SK-N-SH (cell line): ENCODE results near the gene COL28A1. TPM values are rescaled to one million over a fixed set of nuclear protein-coding genes. Genes with fewer than 3 reads are reported as not detected.

Experiments used
- CTCF ChIA-PET: fragments of 300-600, 350-600 bp; formaldehyde crosslinking; extraction: SDS; loops from one replicate; lab custom pipeline; 2021; lab: Yijun Ruan, JAX
- POLR2A ChIA-PET: fragments of 350-600 bp; sonication (Branson Sonifier 250); formaldehyde crosslinking; extraction: SDS; loops from one replicate; lab custom pipeline; 2020; ENCODE audit warnings: antibody characterized with exemption, inconsistent platforms; lab: Yijun Ruan, JAX
- DNase-seq: peaks from one replicate; pipeline ENCODE4 v3.0.0; 2012
- H2AFZ ChIP-seq: fragments of 200-600 bp; sonication (generic); 2 replicates; pipeline ENCODE4 v1.8.1; 2016; ENCODE audit warnings: antibody characterized with exemption, mild to moderate bottlenecking, low read depth
- H3F3A ChIP-seq: fragments of 200-600 bp; sonication (generic); replicated peaks from 2 replicates; pipeline ENCODE3; 2016; ENCODE audit warnings: antibody characterized with exemption, mild to moderate bottlenecking; ENCODE audit not compliant: insufficient read depth
- H3K27ac ChIP-seq, 2 experiments: fragments of 200-500 bp in 1 of 2; fragments of 200-600 bp in 1 of 2; sonication (Bioruptor generic) in 1 of 2; sonication (generic), shearing (Covaris generic) in 1 of 2; 2 replicates each; pipeline versions ENCODE4 v1.5.1 to v1.6.1; 2014 to 2016; ENCODE audit warnings: low read depth in 2 of 2, inconsistent platforms in 1 of 2, low read length in 1 of 2, mild to moderate bottlenecking in 1 of 2, mixed read lengths in 1 of 2
- H3K27me3 ChIP-seq: fragments of 200-600 bp; sonication (generic), shearing (Covaris generic); 2 replicates; pipeline ENCODE4 v1.6.1; 2016; ENCODE audit warnings: mixed run types; ENCODE audit not compliant: insufficient read depth
- H3K36me3 ChIP-seq, 2 experiments: fragments of 200-500 bp in 1 of 2; fragments of 200-600 bp in 1 of 2; sonication (Bioruptor generic) in 1 of 2; sonication (generic) in 1 of 2; replicated peaks in 1 of 2; 2 replicates each; pipeline versions ENCODE3 to v1.5.1; 2014 to 2016; ENCODE audit warnings: low read length in 1 of 2, mild to moderate bottlenecking in 1 of 2; ENCODE audit not compliant: insufficient read depth in 2 of 2, control insufficient read depth in 1 of 2
- H3K4me1 ChIP-seq, 2 experiments: fragments of 200-500 bp in 1 of 2; fragments of 200-600 bp in 1 of 2; sonication (Bioruptor generic) in 1 of 2; sonication (generic), shearing (Covaris generic) in 1 of 2; 2 replicates each; pipeline versions ENCODE4 v1.5.1 to v1.6.1; 2014 to 2016; ENCODE audit warnings: low read depth in 1 of 2, low read length in 1 of 2, mixed run types in 1 of 2; ENCODE audit not compliant: insufficient read depth in 2 of 2, control insufficient read depth in 1 of 2
- H3K4me2 ChIP-seq: fragments of 200-600 bp; sonication (generic), shearing (Covaris generic); 2 replicates; pipeline ENCODE4 v1.6.1; 2017; ENCODE audit warnings: mixed run types
- H3K4me3 ChIP-seq, 2 experiments: fragments of 200-500 bp in 1 of 2; fragments of 200-600 bp in 1 of 2; sonication (Bioruptor generic) in 1 of 2; sonication (generic), shearing (Covaris generic) in 1 of 2; 2 replicates each; pipeline versions ENCODE4 v1.5.1 to v1.8.1; 2014 to 2016; ENCODE audit warnings: low read depth in 2 of 2, inconsistent platforms in 1 of 2, low read length in 1 of 2, mild to moderate bottlenecking in 1 of 2, mixed read lengths in 1 of 2, moderate library complexity in 1 of 2
- H3K79me2 ChIP-seq: fragments of 200-600 bp; sonication (generic); 2 replicates; pipeline ENCODE4 v1.8.1; 2017; ENCODE audit warnings: mild to moderate bottlenecking; ENCODE audit not compliant: insufficient read depth
- H3K9ac ChIP-seq: fragments of 200-600 bp; sonication (generic); 2 replicates; pipeline ENCODE4 v1.6.1; 2017; ENCODE audit warnings: mixed run types
- H3K9me2 ChIP-seq: fragments of 200-600 bp; sonication (generic); 2 replicates; pipeline ENCODE4 v1.6.1; 2017; ENCODE audit warnings: mixed run types
- H3K9me3 ChIP-seq: fragments of 200-600 bp; sonication (generic); 2 replicates; pipeline ENCODE4 v1.6.1; 2017; ENCODE audit warnings: mixed run types, mild to moderate bottlenecking, moderate library complexity
- H4K20me1 ChIP-seq: fragments of 200-600 bp; sonication (generic); 2 replicates; pipeline ENCODE4 v1.6.1; 2017; ENCODE audit warnings: mild to moderate bottlenecking, mixed run types; ENCODE audit not compliant: insufficient read depth
- ELF1 ChIP-seq: IDR thresholded peaks from 2 replicates; pipeline ENCODE4 v1.4.0; 2012
- FOSL2 ChIP-seq: IDR thresholded peaks from 2 replicates; pipeline ENCODE4 v1.4.0; 2012; ENCODE audit warnings: low read depth, mild to moderate bottlenecking, moderate library complexity, borderline replicate concordance
- FOXJ3 ChIP-seq: sonication (generic); formaldehyde crosslinking; IDR thresholded peaks from 2 replicates; pipeline ENCODE4 v1.5.1; 2020; ENCODE audit warnings: mild to moderate bottlenecking, missing genetic modification reagents
- IRF3 ChIP-seq: fragments of 150-350 bp; IDR thresholded peaks from 2 replicates; pipeline ENCODE4 v1.6.1; 2016; ENCODE audit warnings: mild to moderate bottlenecking, low read depth, low read length
- JUND ChIP-seq: IDR thresholded peaks from 2 replicates; pipeline ENCODE4 v1.4.0; 2012
- MEF2A ChIP-seq: IDR thresholded peaks from 2 replicates; pipeline ENCODE4 v1.4.0; 2012; ENCODE audit warnings: low read depth, borderline replicate concordance
- MXI1 ChIP-seq: IDR thresholded peaks from 2 replicates; pipeline ENCODE4 v1.6.1; 2012; ENCODE audit warnings: mild to moderate bottlenecking, low read depth, low read length, improper control_type of control experiment
- RAD21 ChIP-seq: IDR thresholded peaks from 2 replicates; pipeline ENCODE4 v1.6.1; 2012; ENCODE audit warnings: mild to moderate bottlenecking, low read length
- SMC3 ChIP-seq: IDR thresholded peaks from 2 replicates; pipeline ENCODE4 v1.6.1; 2012; ENCODE audit warnings: low read depth, low read length, improper control_type of control experiment
- TAF1 ChIP-seq: IDR thresholded peaks from 2 replicates; pipeline ENCODE4 v1.6.1; 2012; ENCODE audit warnings: low read depth, mild to moderate bottlenecking, low read length, moderate library complexity, borderline replicate concordance
- WGBS: methylation state at CpG from one replicate; pipeline ENCODE4 v1.1.6; 2017; ENCODE audit warnings: low lambda C conversion rate; 5-methylcytosine and 5-hydroxymethylcytosine counted together
- polyA plus RNA-seq, 3 experiments: library from polyadenylated mRNA; depleted of rRNA; stranded (reverse); fragments of >200 nt; gene quantifications; 2 replicates each; pipeline ENCODE4 v1.2.3, GENCODE V29; 2012
- TF ChIP-seq, protein P1 (sequence below): IDR thresholded peaks from 2 replicates; pipeline ENCODE4 v1.4.0; 2012; ENCODE audit warnings: low read depth
- TF ChIP-seq, protein P2 (sequence below): IDR thresholded peaks from 2 replicates; pipeline ENCODE4 v1.4.0; 2012; ENCODE audit warnings: low read depth, borderline replicate concordance
- TF ChIP-seq, protein P3 (sequence below): IDR thresholded peaks from 2 replicates; pipeline ENCODE4 v1.6.1; 2012; ENCODE audit warnings: mild to moderate bottlenecking, low read depth, low read length, moderate library complexity

The COL28A1 gene
- polyA plus RNA-seq, 1 of the 3 experiments (the other 2 are of a cell fraction), result not detected

- ChIA-PET CTCF (interaction anchor here (1.1 kb wide), 1 partner anchor 16 kb away, joined by 3 read pairs; no protein-coding TSS in a partner anchor), POLR2A (no interaction called here)
- Histone ChIP-seq H3K4me1 (no peaks in the 10 kb centered on the region), H3K27me3 (no peaks in the 10 kb centered on the region), H3K27ac (no peak overlapping the region), H4K20me1 (no peaks in the 10 kb centered on the region), H2AFZ (no peak overlapping the region), H3K36me3 (no peaks in the 10 kb centered on the region), H3K4me2 (no peak overlapping the region), H3K9me2 (no peaks in the 10 kb centered on the region), H3K9me3 (no peaks in the 10 kb centered on the region), H3K4me3 (no peak overlapping the region), H3K9ac (no peak overlapping the region), H3F3A (no peaks in the 10 kb centered on the region), H3K79me2 (no peaks in the 10 kb centered on the region)
- 65% methylated on average over 3 of the region's 3 CpGs for WGBS
- DNase-seq, result no peak
- TF ChIP-seq, protein P1, sequence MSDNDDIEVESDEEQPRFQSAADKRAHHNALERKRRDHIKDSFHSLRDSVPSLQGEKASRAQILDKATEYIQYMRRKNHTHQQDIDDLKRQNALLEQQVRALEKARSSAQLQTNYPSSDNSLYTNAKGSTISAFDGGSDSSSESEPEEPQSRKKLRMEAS, result no peak
- no peak for TF ChIP-seq MEF2A
Observed at GRCh38 chr7:7408001-7408770, 127.5 kb downstream of the COL28A1 start.

DNA sequence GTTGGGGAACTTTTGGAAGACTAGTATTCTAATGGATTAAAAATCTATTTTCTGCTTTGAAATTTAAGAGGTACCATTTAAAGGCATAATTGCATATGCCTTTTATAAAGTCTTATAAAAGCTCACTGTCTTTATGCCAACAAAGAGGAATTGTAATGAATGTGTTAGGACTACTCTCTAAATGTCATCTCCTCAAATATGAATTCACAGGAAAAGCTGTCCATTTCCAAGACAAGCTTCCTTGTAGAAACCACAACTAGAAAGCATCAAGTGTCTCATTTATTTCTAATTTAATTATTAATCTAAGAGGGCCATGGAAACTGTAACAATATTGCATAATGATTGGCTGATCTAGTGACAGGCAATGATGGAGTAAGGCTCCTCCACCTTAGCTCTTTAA, 130.2 kb downstream of the COL28A1 start:
- no peak overlapping the region for H3K27ac ChIP-seq
- H3K4me2 ChIP-seq, result no peak overlapping the region
- no peaks in the 10 kb centered on the region for H3K9me2 ChIP-seq
- no peak overlapping the region for H3K9ac ChIP-seq
- H4K20me1 ChIP-seq, result no peaks in the 10 kb centered on the region
- H3K4me3 ChIP-seq, result no peak overlapping the region
- no peaks in the 10 kb centered on the region for H3K27me3 ChIP-seq
- ChIA-PET POLR2A (no interaction called here), CTCF (interaction anchor here (0.8 to 1.0 kb wide), 4 partner anchors 11 to 302 kb away, joined by 3 to 4 read pairs (median 4); no protein-coding TSS in a partner anchor)
- DNase-seq, result no peak
- H3K4me1 ChIP-seq, result no peaks in the 10 kb centered on the region
- no peaks in the 10 kb centered on the region for H3F3A ChIP-seq
- TF ChIP-seq IRF3 (no peak), MXI1 (no peak), FOSL2 (no peak), ELF1 (no peak), JUND (no peak), RAD21 (no peak), TAF1 (no peak), SMC3 (no peak), FOXJ3 (CRISPR knock-in tag) (no peak)
- TF ChIP-seq, protein P2, sequence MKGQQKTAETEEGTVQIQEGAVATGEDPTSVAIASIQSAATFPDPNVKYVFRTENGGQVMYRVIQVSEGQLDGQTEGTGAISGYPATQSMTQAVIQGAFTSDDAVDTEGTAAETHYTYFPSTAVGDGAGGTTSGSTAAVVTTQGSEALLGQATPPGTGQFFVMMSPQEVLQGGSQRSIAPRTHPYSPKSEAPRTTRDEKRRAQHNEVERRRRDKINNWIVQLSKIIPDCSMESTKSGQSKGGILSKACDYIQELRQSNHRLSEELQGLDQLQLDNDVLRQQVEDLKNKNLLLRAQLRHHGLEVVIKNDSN, result no peak
- TF ChIP-seq, protein P3, sequence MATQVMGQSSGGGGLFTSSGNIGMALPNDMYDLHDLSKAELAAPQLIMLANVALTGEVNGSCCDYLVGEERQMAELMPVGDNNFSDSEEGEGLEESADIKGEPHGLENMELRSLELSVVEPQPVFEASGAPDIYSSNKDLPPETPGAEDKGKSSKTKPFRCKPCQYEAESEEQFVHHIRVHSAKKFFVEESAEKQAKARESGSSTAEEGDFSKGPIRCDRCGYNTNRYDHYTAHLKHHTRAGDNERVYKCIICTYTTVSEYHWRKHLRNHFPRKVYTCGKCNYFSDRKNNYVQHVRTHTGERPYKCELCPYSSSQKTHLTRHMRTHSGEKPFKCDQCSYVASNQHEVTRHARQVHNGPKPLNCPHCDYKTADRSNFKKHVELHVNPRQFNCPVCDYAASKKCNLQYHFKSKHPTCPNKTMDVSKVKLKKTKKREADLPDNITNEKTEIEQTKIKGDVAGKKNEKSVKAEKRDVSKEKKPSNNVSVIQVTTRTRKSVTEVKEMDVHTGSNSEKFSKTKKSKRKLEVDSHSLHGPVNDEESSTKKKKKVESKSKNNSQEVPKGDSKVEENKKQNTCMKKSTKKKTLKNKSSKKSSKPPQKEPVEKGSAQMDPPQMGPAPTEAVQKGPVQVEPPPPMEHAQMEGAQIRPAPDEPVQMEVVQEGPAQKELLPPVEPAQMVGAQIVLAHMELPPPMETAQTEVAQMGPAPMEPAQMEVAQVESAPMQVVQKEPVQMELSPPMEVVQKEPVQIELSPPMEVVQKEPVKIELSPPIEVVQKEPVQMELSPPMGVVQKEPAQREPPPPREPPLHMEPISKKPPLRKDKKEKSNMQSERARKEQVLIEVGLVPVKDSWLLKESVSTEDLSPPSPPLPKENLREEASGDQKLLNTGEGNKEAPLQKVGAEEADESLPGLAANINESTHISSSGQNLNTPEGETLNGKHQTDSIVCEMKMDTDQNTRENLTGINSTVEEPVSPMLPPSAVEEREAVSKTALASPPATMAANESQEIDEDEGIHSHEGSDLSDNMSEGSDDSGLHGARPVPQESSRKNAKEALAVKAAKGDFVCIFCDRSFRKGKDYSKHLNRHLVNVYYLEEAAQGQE, result no peak
- no peaks in the 10 kb centered on the region for H3K79me2 ChIP-seq
- no peaks in the 10 kb centered on the region for H3K36me3 ChIP-seq
- no peak overlapping the region for H2AFZ ChIP-seq
- H3K9me3 ChIP-seq, result no peaks in the 10 kb centered on the region
